Body of pancreas (tissue), 4 donors: Measurements from ENCODE around the gene NISCH. TPM values are rescaled to one million over a fixed set of nuclear protein-coding genes. Genes with fewer than 3 reads are reported as not detected.

Experiments used
- ATAC-seq: fragments of 150-250 bp; one replicate; pipeline ENCODE4 v1.9.1; 2016
- DNase-seq, 4 donors: peaks; one replicate each; pipeline ENCODE4 v3.0.0-alpha.2; 2019
- H3K27ac ChIP-seq, 4 donors: fragments of 200-600 bp; sonication (generic); 1 replicate in 3 of 4; 2 replicates in 1 of 4; pipeline versions ENCODE4 v1.5.1 to v1.6.1; 2016 to 2019; ENCODE audit warnings: mild to moderate bottlenecking in 1 of 4, mixed read lengths in 1 of 4, moderate library complexity in 1 of 4
- H3K27me3 ChIP-seq, 2 donors: fragments of 200-600 bp; sonication (generic); one replicate each; pipeline ENCODE4 v1.6.0; 2016; ENCODE audit warnings: mild to moderate bottlenecking in 1 of 2
- H3K36me3 ChIP-seq, 2 donors: fragments of 200-600 bp; sonication (generic); replicated peaks in 1 of 2; 2 replicates each; pipeline ENCODE4 v1.5.1; 2016; ENCODE audit warnings: low read depth in 2 of 2; ENCODE audit not compliant: insufficient read depth in 1 of 2
- H3K4me1 ChIP-seq: fragments of 200-600 bp; sonication (generic); one replicate; pipeline ENCODE4 v1.6.0; 2016
- H3K4me3 ChIP-seq, 2 donors: fragments of 200-600 bp; sonication (generic); 1 replicate in 1 of 2; 2 replicates in 1 of 2; pipeline ENCODE4 v1.5.1; 2016 to 2019
- H3K9me3 ChIP-seq, 3 donors: fragments of 200-600 bp; sonication (generic); 1 replicate in 2 of 3; 2 replicates in 1 of 3; pipeline ENCODE4 v1.5.1; 2016
- CTCF ChIP-seq, 7 experiments: fragments of 450-650 bp in 4 of 7; fragments of 200-600 bp in 3 of 7; sonication (generic) in 3 of 7; IDR thresholded peaks; one replicate each; pipeline ENCODE4 v1.5.1; 2016 to 2019; ENCODE audit warnings: antibody characterized with exemption in 7 of 7
- POLR2A ChIP-seq, 3 donors: fragments of 450-650 bp; IDR thresholded peaks; one replicate each; pipeline ENCODE4 v1.6.1; 2016; ENCODE audit warnings: antibody characterized with exemption in 3 of 3, mild to moderate bottlenecking in 2 of 3
- WGBS, 2 donors: methylation state at CpG; one replicate each; pipeline ENCODE4 v1.1.5; 2017; 5-methylcytosine and 5-hydroxymethylcytosine counted together
- intact Hi-C: fragments of 100-400 bp; cut with DNase I; formaldehyde crosslinking; loops from one replicate; pipeline ENCODE4 v1.15.1; 2023
- total RNA-seq, 2 donors: library from RNA; depleted of rRNA; stranded (reverse); fragments of >200 nt; gene quantifications; one replicate each; pipeline ENCODE4 v1.1.0, GENCODE V29; 2016

Gene NISCH
- total RNA-seq, 2 donors from 2014 or later: 58.9 to 115 TPM

- no peak for ATAC-seq
- no peak overlapping the region for H3K4me3 ChIP-seq
- peaks cover 0 to 24% of the 10 kb centered on the region in 2 donors for H3K36me3 ChIP-seq
- H3K27me3 ChIP-seq: no peaks in the 10 kb centered on the region
- no peaks in the 10 kb centered on the region for H3K4me1 ChIP-seq
- 85 to 91% methylated on average over 11 to 13 of the region's 13 CpGs for WGBS, 2 donors
- H3K27ac ChIP-seq: peak overlapping the region in 1 of 4 donors; percentile 20
- DNase-seq: no peak
- no peaks in the 10 kb centered on the region for H3K9me3 ChIP-seq
- TF ChIP-seq POLR2A (IDR thresholded peaks at IDR 0.05) (no peak), CTCF (IDR thresholded peaks at IDR 0.05) (no peak)
- intact Hi-C loops: no loop called here
These were observed 28.4 kb downstream of the NISCH start for GRCh38 chr3:52483577-52484381.

DNA sequence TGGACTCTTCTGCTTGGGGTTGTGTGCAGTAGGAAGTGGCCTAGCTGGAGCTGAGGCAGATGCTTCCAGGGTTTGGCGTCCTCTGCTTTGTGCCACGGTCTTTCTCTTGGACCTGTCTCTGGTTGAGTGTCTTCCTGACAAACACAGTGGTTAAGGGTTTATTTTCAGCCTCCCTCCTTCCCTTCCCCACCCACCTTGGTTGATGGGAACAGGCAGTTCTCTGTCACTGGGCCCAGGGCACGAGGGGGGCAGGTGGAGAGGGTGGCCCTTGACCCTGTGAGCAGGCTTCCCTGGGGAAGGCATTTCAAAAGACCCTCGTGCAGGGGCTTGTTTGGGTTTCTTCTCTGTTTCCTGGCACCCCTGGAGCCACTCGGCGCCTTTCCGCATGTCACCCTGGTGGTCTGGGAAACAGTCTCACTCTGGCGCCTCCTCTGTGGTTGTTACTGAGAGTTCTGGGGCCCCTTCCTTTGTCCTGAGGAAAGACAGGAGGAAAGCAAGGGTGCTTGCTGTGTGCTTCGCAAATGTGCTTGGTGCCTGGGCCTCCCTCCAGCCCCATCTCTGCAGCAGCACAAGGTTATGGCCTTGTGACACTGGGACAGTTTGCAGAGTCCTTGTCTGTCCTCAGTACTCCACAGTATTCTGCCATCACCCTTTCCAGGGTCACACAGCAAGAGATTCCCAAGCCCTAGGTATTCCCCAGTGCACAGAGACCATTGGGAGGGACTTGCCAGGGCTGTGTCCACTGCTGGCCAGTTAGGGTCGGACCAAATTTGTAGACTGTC is 29.5 kb downstream of the NISCH start:
- Histone ChIP-seq H3K27ac (no peak overlapping the region), H3K9me3 (no peaks in the 10 kb centered on the region), H3K27me3 (no peaks in the 10 kb centered on the region), H3K4me3 (no peak overlapping the region), H3K36me3 (peaks cover 0 to 19% of the 10 kb centered on the region in 2 donors), H3K4me1 (peaks cover under 1% of the 10 kb centered on the region)
- intact Hi-C loops: no loop called here
- no peak for TF ChIP-seq POLR2A (IDR thresholded peaks at IDR 0.05)
- TF ChIP-seq CTCF (IDR thresholded peaks at IDR 0.05): no peak
- ATAC-seq (no peak), DNase-seq (no peak)
- 84 to 88% methylated on average over 8 to 10 of the region's 10 CpGs for WGBS, 2 donors

- TF ChIP-seq CTCF (IDR thresholded peaks at IDR 0.05) (no peak), POLR2A (IDR thresholded peaks at IDR 0.05) (no peak)
- H3K36me3 ChIP-seq: peaks cover 0 to 22% of the 10 kb centered on the region in 2 donors
- H3K4me3 ChIP-seq: no peak overlapping the region
- H3K27me3 ChIP-seq: no peaks in the 10 kb centered on the region
- no peaks in the 10 kb centered on the region for H3K9me3 ChIP-seq
- peaks cover 4% of the 10 kb centered on the region for H3K4me1 ChIP-seq
- DNase-seq: no peak
- intact Hi-C loops: no loop called here
- WGBS, 2 donors: 93% methylated on average over 27 to 31 of the region's 31 CpGs
- no peak overlapping the region for H3K27ac ChIP-seq
- no peak for ATAC-seq
These were observed 31.8 kb downstream of the NISCH start for GRCh38 chr3:52487050-52487787.

DNA sequence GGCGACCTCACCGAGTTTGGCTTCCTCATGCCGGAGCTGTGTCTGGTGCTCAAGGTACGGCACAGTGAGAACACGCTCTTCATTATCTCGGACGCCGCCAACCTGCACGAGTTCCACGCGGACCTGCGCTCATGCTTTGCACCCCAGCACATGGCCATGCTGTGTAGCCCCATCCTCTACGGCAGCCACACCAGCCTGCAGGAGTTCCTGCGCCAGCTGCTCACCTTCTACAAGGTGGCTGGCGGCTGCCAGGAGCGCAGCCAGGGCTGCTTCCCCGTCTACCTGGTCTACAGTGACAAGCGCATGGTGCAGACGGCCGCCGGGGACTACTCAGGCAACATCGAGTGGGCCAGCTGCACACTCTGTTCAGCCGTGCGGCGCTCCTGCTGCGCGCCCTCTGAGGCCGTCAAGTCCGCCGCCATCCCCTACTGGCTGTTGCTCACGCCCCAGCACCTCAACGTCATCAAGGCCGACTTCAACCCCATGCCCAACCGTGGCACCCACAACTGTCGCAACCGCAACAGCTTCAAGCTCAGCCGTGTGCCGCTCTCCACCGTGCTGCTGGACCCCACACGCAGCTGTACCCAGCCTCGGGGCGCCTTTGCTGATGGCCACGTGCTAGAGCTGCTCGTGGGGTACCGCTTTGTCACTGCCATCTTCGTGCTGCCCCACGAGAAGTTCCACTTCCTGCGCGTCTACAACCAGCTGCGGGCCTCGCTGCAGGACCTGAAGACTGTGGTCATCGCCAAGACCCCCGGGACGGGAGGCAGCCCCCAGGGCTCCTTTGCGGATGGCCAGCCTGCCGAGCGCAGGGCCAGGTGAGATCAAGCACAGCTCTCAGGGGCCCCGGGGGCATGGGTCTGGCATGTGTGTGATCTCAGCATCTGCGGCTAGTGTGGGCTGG is 32.6 kb downstream of the NISCH start:
- peaks cover 4% of the 10 kb centered on the region for H3K4me1 ChIP-seq
- H3K9me3 ChIP-seq: no peaks in the 10 kb centered on the region
- intact Hi-C loops: no loop called here
- peaks cover 0 to 25% of the 10 kb centered on the region in 2 donors for H3K36me3 ChIP-seq
- no peak overlapping the region for H3K4me3 ChIP-seq
- ATAC-seq (no peak), DNase-seq (no peak)
- H3K27ac ChIP-seq: no peak overlapping the region
- TF ChIP-seq POLR2A (IDR thresholded peaks at IDR 0.05) (no peak), CTCF (IDR thresholded peaks at IDR 0.05) (no peak)
- 93 to 95% methylated on average over 55 to 59 of the region's 59 CpGs for WGBS, 2 donors
- no peaks in the 10 kb centered on the region for H3K27me3 ChIP-seq
